C4-2B (cell line): Measurements from ENCODE around the gene NXPH1.

ENCODE experiments used
- H3K27ac ChIP-seq: fragments of 450-650 bp; 2 replicates; pipeline ENCODE4 v1.5.1; 2017
- ZFX ChIP-seq: fragments of 450-650 bp; IDR thresholded peaks from 2 replicates; pipeline ENCODE4 v1.6.1; 2017
- TF ChIP-seq, protein P1 (sequence below): fragments of 450-650 bp; conservative IDR thresholded peaks from 2 replicates; pipeline ENCODE4 v1.5.1; 2017; ENCODE audit warnings: mild to moderate bottlenecking

The NXPH1 gene

DNA sequence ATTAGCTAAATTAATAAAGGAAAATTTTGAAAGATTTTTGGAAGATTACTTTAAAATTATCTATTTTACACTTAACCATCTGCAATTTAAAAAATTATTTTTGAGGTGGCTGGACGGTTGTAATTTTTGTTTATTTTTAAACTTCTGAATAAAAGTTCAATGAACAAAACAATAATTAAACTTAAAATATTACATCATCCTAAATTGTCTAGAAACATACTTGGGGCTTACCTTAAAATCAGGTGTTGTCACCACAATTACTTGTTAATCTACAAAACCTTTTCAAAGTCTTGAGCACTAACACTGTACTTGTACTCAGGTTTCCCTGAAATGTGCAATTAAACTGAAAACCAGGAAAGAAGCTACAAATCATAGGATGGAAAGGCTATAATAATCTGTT lies 328.3 kb downstream of the NXPH1 start:
- TF ChIP-seq, protein P1, sequence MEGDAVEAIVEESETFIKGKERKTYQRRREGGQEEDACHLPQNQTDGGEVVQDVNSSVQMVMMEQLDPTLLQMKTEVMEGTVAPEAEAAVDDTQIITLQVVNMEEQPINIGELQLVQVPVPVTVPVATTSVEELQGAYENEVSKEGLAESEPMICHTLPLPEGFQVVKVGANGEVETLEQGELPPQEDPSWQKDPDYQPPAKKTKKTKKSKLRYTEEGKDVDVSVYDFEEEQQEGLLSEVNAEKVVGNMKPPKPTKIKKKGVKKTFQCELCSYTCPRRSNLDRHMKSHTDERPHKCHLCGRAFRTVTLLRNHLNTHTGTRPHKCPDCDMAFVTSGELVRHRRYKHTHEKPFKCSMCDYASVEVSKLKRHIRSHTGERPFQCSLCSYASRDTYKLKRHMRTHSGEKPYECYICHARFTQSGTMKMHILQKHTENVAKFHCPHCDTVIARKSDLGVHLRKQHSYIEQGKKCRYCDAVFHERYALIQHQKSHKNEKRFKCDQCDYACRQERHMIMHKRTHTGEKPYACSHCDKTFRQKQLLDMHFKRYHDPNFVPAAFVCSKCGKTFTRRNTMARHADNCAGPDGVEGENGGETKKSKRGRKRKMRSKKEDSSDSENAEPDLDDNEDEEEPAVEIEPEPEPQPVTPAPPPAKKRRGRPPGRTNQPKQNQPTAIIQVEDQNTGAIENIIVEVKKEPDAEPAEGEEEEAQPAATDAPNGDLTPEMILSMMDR, result no peak
- no peak for TF ChIP-seq ZFX
- no peak overlapping the region for H3K27ac ChIP-seq

DNA sequence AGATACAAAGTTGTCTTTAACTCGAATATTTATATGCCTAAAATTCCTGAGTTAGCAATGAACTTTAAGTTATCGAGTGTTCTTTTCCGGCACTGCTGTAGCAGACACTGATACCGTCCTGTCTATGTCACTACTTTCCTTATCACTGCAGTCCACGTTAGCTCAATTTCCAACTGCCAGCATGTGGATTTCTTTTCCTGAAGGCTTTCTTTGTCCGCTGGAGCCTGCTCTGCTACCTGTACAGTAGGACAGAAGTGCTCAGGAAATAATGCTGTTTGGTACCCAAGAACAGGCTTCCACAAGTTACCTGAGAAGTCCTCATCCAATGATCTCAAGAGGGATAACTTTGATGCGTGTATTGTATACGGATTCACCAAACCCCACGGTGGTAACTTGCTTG lies 329.4 kb downstream of the NXPH1 start:
- H3K27ac ChIP-seq, result no peak overlapping the region

DNA sequence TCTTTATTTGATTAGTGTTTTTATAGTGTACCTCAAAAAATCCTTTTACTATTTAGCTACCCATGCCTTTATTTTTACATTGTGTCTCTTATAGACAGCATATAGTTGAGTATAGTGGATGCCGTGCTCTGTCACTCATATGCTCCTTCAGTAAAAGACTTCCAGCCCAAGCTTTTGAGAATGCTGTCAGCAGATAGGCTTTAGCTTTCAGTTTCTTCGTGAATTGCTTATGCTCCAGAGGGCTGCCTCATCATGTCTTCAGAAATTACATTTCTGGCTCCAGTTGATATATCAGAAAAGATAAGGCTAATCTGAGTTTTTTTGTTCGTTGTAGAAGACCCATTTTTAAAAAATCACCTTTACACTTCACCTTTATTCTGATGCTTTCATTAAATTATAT lies 332.0 kb downstream of the NXPH1 start:
- no peak for TF ChIP-seq ZFX
- TF ChIP-seq, protein P1, result no peak
- H3K27ac ChIP-seq, result no peak overlapping the region

More for the DNA sequence above, 329.4 kb downstream of the NXPH1 start:
- no peak for TF ChIP-seq ZFX
- TF ChIP-seq, protein P1, result no peak

DNA sequence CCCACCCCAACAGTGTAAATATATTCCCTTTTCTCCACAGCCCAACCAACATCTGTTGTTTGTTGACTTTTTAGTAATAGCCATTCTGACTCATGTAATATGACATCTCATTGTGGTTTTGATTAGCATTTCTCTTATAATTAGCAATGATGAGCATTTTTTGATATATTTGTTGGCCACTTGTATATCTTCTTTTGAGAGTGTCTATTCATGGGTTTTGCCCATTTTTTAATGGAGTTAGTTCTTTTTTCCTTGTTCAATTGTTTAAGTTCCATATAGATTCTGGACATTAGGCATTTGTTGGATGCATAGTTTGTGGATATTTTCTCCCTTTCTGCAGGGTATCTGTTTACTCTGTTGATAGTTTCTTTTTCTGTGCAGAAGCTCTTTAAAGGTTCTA lies 340.1 kb downstream of the NXPH1 start:
- TF ChIP-seq ZFX, result no peak
- TF ChIP-seq, protein P1, result no peak
- H3K27ac ChIP-seq, result no peak overlapping the region

DNA sequence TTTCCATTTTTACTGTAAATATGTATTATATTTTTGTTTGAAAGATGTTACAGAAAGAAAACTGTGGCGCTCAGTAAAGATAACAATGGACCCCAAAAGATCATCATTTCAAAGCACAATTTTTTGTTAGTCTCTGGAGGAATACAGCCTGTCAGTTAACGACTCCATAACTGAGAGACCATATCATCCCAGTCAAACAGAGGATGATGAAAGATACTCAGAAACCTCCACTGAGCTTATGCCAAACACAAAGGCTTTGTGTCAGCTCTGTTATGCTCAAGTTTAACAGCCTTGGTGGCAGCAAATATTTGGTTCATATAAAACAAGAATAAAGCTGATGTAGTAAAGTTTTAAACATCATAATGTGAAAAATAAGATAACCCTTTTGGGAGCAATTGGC lies 345.1 kb downstream of the NXPH1 start:
- no peak for TF ChIP-seq ZFX
- TF ChIP-seq, protein P1, result no peak
- no peak overlapping the region for H3K27ac ChIP-seq

DNA sequence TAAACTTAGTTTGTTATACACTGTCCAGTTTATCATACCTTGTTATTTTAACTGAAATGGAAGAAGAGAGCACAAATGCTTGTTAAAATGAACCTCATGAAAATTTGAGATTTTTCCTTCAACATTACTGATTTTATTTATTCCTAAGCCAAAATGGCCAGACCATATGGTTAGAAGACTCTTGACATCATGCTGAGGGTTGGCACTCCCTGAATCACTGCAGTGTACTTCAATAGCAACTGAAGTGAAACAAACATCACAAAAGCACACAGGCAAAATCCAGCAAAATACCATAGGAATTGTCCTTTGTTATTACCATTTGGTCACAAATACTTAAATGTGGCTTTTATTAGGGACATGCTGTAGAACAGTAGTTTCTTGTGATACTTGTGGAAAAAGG lies 347.8 kb downstream of the NXPH1 start:
- no peak for TF ChIP-seq ZFX
- no peak overlapping the region for H3K27ac ChIP-seq

DNA sequence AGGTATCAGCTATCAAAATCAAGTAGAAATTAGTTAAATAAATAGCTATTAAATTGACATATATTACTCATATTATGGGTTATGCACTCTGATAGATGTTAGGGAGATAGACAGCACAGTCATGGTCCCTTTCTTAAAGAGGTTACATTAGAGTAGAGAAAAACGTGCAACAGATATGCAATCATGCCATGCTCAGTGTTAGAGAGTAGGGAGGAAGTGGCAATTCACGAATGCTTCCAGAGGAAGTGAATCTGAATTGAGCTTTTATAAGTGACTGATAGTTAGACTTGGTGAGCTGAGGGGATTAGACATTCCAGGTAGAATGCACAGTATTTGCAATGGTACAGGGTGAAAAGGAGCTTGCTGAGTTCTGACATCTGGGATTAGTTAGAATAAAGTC lies 349.8 kb downstream of the NXPH1 start:
- TF ChIP-seq, protein P1, result no peak
- TF ChIP-seq ZFX, result no peak
- H3K27ac ChIP-seq, result no peak overlapping the region

DNA sequence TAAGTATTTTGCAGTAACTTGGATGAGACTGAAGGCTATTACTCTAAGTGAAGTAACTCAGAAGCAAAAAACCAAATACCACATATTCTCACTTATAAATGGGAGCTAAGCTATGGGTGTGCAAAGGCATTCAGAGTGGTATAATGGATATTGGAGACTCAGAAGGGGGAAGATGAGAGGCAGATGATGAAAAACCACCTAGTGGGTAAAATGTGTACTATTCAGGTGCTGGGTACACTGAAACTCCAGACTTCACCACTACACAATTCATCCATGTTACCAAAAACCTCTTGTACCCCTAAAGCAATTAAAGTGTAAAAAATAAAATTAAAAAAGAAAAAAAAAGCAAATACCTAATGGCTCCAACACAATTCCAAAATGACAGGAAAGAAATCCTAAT lies 351.7 kb downstream of the NXPH1 start:
- no peak overlapping the region for H3K27ac ChIP-seq
- TF ChIP-seq, protein P1, result peak; percentile 17; the same call in 1 of the 2 replicates
- TF ChIP-seq ZFX, result no peak
